HFF-Myc (cell line): ENCODE data around the gene NCF4.
A peak's percentile ranks its signal among the peaks of the same experiment; 100 is the strongest.

Experiments
- DNase-seq: peaks from one replicate; pipeline ENCODE4 v3.0.0-alpha.2; 2011; ENCODE audit warnings: low read depth; ENCODE audit errors: extremely low read depth
- H3K4me3 ChIP-seq: replicated peaks from 2 replicates; pipeline ENCODE4 v1.5.1; 2011; ENCODE audit warnings: low read depth, mild to moderate bottlenecking, control low read depth, low read length
- TF ChIP-seq, protein P1 (sequence below): IDR thresholded peaks from 2 replicates; pipeline ENCODE4 v1.5.1; 2012; ENCODE audit warnings: mild to moderate bottlenecking, low read depth, low read length, control low read depth; ENCODE audit errors: missing control alignments

NCF4 gene

DNA sequence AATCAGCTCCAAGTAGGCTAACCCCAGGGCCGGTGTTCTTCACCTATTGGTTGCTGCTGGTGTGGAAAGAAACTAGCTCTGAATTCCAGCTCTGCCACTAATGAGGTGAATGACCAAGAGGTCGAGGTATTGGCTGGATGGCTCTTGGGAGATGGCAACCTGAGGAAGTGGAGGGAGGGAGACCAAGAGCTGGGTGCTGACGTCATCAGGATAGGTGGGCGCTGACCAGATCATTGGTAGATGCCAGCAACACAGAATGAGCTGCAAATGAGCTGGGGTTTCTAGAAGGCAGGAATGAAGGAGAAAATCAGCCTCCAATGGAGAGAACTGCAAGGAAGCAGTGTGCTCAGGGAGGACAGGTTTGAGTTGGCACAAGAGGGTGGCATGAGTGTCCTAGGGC, 37.9 kb downstream of the NCF4 start:
- H3K4me3 ChIP-seq = no peak overlapping the region
- TF ChIP-seq, protein P1, sequence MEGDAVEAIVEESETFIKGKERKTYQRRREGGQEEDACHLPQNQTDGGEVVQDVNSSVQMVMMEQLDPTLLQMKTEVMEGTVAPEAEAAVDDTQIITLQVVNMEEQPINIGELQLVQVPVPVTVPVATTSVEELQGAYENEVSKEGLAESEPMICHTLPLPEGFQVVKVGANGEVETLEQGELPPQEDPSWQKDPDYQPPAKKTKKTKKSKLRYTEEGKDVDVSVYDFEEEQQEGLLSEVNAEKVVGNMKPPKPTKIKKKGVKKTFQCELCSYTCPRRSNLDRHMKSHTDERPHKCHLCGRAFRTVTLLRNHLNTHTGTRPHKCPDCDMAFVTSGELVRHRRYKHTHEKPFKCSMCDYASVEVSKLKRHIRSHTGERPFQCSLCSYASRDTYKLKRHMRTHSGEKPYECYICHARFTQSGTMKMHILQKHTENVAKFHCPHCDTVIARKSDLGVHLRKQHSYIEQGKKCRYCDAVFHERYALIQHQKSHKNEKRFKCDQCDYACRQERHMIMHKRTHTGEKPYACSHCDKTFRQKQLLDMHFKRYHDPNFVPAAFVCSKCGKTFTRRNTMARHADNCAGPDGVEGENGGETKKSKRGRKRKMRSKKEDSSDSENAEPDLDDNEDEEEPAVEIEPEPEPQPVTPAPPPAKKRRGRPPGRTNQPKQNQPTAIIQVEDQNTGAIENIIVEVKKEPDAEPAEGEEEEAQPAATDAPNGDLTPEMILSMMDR = no peak
- no peak for DNase-seq

DNA sequence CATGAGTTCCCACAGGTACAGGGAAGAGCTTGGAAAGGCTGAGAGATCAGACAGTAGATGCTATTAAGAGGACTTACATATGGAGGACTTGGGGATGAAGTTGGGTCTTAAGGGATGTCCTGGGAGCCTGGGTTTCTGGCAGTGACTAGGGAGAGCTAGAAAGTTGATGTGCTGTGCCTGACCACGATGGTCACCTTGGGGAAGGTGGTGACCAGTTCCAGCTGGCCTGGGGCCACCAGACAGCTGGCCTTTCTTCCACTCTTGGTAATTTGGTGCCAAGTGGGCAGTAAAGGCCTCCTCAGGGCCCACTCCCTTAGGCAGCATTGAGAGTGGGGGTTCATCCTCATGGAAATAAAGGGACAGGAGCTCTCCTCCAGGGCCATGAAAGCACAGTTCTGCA, 38.7 kb downstream of the NCF4 start:
- no peak overlapping the region for H3K4me3 ChIP-seq
- DNase-seq = no peak
- TF ChIP-seq, protein P1 = no peak

DNA sequence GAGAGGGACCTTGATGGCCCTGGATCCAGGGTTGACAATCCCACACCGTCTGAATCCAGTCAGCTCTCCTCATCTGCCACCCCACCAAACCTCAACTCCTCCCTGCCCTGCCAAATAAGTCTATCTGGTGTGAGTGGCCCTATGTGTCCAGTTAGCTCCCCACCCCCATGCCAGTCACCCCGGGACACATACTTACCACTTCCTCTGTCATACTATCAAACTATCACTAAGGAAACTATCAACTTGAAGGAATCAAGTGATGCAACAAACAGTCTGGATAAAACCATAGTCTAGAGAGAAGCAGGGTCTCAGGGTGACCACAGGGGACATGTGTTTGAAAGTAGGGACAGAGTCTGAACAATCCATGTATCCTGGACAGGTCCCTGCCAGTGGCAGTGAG, 39.4 kb downstream of the NCF4 start:
- no peak for DNase-seq
- no peak overlapping the region for H3K4me3 ChIP-seq
- TF ChIP-seq, protein P1 = no peak

DNA sequence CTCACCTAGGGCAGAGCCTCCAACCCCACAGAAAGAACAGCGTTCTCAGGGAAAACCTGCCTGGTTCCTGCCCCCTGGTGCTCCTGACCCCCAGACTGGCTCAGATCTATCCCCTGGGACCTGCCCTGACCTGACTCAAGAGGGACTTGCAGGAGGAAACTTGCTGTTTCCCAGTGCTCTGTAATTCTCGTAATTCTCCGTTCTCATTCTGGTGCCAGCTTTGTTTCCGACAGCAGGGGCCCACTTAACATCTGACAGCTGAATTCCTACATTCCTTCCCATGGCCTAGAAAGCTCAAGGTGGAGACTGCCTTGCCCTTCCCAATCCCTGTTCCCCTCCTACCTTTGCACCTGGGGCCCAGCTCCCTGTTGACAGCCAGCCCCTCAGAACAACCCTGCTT, 40.1 kb downstream of the NCF4 start:
- TF ChIP-seq, protein P1 = no peak
- no peak for DNase-seq
- no peak overlapping the region for H3K4me3 ChIP-seq

DNA sequence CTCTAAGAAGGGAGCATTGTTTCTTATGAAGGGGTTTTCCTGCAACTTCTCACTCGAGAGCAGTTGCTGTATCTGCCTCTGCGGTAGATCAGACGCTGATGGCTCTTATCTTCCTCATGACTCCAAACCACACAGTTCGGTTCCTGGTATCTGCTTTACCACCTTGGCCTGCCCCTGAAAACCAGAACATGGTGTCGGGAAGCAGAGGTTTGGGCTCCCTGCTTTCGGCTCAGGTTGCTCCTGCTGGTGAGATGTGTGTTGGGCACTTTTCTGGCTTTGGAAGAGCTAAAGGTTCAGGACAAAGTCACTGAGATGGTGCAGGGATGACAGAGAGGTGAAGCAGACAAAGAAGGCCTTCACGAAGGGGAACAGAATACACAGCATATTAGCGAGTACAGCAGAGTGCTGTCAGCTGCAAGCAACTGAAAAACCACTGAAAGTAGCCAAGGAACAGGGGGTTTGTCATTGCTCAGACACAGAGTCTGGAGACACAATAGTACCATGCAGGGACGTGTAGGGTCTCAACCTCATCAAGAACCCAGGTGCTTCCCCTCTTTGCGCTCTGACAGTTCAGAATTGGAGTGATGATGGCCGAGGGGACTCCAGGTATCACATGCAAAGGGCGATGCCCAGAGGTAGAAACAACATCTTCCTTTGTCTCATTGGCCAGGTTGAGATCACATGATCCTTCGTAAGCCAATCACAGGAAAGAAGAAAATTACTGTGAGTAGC, 40.8 kb downstream of the NCF4 start:
- DNase-seq = no peak
- no peak overlapping the region for H3K4me3 ChIP-seq
- TF ChIP-seq, protein P1 = no peak

DNA sequence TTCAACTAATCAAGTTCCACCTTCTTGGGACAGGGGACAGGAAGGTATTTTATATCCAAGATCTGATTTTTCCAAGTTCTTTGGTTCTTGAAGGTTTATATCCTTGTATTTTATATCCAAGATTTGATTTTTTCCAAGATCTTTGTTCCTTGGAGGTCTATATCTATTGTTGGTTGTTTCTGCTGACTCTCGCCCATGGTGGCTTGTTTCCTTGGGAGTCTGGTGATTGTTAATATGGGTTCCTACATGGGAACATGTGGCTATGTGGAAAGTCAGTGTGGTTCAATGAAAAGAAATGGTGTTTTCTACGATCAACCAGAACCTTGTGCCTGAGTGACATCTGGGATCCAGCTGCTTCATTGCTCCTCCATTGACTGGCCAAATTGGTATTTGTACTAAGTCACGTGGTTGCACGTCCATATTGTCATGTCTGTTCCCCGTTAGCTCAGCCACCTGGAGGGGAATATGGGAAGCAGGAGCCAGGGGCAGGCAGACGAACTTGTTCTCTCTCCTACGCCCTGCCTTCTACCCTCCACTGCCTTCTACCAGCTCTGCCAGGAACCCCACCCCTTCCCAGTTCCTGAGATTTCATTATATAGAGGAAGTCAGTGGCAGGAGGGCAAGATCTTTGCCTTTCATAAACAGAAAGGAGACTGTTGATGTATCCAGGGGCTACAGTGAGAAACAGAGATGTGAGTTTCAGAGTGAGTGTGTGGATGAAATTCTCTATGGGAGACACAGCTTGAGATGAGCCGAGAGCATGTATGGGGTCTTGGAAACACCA, 41.5 kb downstream of the NCF4 start:
- H3K4me3 ChIP-seq = no peak overlapping the region
- TF ChIP-seq, protein P1 = no peak
- peak; percentile 15 for DNase-seq
